Stimulated activated CD8-positive, alpha-beta memory T cell treated with anti-CD3 and anti-CD28 coated beads, Interleukin-4, amount 100 ng/mL, for 48 hours (primary cell): ENCODE results near the gene PRRT4.

Experiments used
- DNase-seq: peaks from one replicate; pipeline ENCODE4 v3.0.0-alpha.2; 2020

PRRT4 gene

DNA sequence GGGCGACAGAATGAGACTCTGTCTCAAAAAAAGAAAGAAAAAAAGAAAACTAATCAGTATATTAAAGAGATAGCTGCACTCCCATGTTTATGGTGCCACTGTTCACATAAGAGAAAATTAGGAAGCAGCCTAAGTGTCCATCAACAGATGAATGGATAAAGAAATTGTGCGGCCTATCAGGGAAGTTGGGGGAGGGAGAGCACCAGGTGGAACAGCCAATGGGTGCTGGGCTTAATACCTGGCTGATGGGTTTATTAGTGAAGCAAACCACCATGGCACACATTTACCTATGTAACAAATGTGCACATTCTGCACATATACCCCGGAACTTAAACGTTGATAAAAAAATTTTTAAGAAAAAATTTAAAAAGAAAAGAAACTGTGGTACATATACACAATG, 9.0 kb upstream of the PRRT4 start:
- no peak for DNase-seq

DNA sequence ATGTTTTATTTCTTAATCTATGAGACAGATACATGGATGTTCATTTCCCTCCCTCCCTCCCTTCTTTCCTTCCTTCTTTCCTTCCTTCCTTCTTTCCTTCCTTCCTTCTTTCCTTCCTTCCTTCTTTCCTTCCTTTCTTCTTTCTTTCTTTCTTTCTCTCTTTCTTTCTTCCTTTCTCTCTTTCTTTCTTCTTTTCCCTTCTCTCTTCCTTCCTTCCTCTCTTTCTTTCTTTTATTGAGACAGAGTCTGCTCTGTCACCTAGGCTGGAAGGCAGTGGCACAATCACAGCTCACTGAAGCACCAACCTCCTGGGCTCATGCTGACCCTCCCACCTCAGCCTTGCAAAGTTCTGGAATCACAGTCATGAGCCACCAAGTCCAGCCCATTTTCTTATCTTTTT, 5.5 kb upstream of the PRRT4 start:
- DNase-seq: no peak

DNA sequence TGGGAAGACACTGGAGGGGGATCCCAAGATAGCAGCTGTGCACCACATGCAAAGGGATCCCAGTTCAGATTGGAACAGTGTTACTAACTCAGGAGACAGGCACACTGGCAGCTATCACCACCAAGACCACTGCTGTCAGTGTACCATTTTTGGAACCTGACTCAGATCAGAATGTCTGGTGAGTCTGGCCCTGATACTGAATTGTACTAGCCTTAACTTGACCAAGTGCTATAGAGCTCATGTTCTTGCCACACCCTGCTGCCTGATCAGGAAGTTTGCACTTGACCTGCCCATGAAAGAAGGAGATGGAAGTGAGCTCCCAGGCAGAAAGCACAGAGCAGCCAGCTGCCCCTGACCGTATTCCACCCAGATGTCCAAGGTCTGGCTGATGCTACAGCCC, 4.8 kb upstream of the PRRT4 start:
- DNase-seq: no peak

DNA sequence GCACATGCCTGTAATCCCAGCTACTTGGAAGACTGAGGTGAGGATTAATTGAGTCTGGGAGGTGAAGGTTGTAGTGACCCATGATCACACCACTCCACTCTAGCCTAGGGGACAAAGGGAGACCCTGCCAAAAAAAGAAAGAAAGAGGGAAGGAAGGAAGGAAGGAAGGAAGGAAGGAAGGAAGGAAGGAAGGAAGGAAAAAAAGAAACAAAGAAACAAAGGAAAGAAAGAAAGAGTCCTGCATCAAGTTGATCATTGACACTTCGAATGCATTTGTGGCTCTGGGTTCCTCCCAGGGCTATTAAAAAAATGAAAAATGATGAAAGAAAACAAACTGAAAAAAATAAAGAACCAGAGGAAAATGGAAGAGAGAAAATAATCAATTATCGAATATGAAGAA, 3.9 kb upstream of the PRRT4 start:
- DNase-seq: no peak

DNA sequence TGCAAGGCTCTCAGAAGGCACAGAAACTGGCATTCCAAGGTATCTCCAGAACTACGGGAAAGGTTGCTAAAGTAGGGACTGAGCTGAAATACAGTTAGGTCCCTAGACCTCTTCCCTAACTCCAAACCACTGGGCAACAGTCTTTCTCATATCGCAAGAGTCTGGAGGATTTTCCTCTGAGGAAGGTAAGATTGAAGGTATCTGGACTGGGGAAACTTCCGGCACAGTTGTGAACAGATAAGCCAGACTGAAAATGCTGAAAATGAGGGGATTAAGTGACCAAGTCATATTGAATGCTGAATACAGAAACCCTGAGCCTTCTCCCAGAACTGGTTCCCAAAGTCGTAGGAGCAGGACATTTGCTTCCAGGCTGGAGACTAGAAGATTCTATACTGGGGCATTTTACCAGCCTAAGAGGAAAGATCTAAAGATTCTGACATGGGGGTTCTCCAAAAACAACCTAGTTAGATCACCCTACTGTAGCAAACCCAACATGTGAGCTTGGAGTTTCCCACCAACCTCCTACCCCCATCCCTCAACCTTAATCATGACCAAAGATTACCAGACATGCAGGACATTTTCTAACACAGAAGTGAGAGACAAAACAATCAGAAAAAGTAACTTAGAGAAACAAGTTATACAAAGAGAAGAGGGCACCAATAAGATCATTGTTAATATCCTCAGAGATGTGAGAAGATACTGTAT, 2.8 kb upstream of the PRRT4 start:
- DNase-seq: no peak

DNA sequence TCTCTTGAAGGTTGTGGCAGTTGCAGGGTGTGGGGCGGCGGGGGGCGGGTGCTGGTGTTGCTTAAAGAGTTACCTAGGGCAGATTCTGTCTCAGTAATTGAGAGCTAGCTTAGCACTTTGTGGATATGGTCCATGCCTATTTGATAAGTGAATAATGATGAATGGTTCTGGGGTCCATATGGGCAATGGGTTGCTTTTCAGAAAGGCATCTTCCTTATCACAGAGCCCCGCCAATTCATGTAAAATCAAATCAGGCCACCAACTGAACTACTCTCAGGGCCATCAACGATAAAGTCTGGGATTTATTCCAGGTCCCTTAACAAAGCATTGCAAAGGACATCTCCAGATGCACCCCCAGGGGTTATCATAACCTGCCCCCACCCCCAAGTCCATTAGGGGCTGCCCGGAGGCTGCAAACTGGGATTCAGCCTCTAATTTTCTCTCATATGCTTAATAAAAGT, 1.8 kb upstream of the PRRT4 start:
- DNase-seq: no peak

DNA sequence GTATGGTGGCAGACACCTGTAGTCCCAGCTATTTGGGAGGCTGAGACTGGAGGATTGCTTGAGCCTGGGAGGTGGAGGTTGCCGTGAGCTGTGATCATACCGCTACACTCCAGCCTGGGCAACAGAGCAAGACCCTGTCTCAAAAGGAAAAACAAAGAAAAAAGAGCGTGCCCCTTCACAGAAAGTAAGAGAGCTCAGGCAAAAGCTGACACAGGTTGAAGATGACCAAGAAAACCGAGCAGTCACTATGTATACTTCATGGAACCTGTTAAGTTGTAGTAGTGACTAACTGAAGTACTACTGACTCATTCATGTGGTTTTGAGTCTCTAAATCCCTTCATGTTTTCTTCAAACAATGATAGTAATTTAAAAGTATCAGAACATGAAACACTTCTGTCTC, 1.2 kb upstream of the PRRT4 start:
- DNase-seq: no peak

DNA sequence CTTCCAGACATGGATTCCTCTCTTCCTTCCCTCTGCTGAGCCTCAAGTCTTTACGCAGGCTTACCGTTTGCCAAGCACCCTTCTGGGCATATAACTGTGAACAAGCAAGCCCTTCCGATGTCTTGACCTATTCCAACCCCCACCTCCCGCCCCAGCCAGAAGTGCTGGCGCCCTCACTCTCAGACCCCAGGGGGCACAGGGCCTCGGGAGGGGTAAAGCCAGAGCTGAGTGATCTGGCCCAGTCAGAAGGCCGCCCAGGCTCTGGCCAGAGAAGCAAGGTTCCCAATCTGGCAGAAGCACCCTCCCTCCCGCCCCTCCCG, 1.2 kb downstream of the PRRT4 start:
- no peak for DNase-seq

DNA sequence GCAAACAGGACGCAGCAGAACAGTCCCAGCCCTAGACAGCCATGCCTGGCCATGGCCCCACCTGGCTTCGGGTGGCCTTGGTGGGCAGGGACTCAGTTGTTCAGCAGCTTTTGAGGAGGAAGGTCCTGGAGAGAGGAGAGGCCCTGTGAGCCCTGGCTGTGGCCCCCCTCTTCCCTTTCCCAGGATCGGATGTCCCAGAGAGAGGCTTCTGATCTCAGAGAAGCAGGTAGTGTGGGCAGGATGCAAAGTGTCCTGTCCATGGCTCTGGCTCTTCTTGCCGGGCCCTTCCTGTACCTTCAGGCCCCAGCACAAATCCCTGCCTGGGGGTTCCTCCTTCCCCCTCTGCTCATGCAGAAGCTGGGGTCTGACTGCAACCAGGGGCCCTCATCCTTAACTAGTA, 1.6 kb downstream of the PRRT4 start:
- DNase-seq: no peak

DNA sequence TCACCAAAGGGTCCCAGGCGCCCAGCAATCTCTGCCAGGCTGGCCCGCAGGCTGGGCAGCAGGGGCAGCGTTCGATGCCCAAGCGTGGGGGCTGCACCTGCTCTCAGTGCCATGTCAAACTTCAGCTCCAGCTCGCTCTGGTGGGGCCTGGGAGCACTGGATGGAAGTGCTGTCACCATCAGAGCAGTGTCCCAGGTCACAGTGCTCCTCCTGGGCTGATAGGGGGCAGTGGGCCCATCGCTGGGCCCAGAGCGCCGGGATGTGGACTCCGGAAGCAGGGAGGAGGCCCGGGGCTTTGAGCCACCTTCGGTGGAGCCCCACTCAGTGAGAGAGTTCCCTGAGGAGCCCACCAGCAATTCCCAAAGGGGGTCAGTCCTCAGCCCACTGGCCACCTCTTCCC, 2.2 kb downstream of the PRRT4 start:
- no peak for DNase-seq

DNA sequence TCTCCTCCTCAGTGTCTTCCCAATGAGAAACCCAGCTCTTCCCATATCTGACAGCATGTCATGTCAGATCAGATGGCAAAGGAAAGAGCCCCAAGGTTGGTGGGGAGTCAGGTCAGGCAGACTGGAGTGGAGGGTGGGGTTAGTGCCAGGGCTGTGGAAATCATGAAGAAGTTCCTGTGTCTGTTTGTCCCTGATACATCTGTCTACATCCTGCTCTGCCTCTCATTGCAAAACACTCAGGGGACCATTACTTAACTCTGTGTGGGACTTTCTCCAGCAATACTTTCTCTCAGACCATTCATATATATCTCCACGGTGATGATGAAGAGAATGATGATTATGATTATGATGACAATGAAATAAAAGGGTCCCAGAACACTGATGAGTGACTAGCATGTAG, 3.3 kb downstream of the PRRT4 start:
- no peak for DNase-seq

DNA sequence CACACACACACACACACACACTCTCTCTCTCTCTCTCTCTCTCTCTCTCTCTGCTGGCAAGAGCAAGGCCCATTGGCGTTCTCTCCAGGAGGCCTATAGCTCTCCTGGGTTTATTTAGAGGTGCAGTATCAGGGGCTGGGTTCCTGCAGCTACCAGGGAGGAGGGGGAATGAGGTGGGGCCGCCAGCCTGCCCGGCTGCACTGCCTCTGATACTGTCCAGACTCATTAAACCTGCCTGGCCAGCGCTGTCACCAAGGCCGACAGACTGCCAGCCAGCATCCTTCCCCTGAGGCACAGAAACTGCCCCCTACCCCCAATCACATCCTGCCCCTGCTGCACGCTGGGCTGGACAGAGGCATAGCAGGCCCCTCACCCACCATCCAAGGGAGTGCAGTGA, 4.3 kb downstream of the PRRT4 start:
- DNase-seq: no peak

DNA sequence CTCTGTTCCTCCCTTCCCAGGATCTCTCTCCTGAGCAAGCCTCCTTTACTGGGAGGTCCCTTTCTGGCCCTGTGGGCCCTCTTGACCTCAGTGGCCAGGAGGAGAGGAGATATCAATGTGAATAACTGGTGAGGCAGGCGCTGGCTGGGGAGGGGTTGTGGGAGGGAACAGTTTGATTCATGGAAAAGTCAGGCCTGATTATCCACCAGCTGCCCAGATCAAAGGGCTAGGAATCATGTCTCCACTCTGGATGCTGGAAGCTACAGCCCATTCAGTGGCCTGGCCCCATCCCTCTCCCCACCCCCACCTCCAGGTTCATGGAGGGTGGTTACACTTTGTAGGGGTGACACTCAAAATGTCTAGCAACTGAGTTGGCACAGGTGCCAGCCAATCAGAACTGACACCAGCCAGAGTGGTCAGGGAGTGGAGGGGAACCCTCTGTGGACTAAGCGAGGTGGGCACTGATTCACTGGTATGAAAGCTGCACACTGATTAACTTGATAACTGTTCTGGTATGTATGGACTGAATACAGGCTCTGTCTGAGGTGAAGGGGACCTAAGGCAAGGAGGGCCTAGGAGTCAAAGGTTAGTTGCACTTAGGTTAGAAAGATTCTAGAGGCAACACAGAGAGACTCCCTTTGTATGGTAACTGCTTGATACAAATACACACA, 4.8 kb downstream of the PRRT4 start:
- no peak for DNase-seq

DNA sequence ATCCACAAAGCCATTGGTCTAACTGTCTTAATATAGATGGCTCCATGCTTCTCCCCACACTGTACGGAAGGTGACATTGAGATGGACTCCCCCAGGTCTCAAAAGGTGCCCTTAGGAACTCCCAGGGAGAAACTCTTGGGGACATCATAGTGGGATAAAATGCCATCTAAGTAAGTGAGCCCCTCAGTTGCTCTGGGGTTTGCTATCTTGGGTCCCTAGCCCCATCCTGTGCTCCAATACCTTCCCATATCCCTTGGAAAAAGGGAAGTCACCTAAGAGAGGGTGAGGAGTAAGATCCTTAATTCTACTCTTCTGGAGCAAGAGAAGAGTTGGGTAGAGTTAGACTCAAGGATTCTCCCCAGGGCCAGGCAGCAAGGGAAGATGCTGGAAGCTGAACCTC, 7.9 kb downstream of the PRRT4 start:
- DNase-seq: no peak

DNA sequence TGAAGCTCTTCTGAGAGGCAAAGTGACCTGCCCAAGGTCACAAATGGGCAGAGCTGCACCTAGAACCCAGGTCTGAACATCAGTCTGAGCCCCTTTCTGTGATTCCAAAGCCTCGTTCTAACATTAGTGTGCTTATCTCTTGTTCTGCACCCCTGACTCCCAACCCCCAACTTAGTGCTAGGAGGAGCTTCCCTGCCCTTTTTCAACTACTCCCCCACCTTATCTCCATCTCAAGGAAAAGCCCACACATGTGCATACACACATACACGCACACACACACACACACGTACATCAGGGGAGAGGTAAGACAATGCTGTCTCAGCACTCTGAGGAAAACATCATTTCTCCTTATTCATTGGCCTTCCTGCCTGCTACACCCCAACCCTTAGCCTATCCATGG, 8.3 kb downstream of the PRRT4 start:
- DNase-seq: no peak

DNA sequence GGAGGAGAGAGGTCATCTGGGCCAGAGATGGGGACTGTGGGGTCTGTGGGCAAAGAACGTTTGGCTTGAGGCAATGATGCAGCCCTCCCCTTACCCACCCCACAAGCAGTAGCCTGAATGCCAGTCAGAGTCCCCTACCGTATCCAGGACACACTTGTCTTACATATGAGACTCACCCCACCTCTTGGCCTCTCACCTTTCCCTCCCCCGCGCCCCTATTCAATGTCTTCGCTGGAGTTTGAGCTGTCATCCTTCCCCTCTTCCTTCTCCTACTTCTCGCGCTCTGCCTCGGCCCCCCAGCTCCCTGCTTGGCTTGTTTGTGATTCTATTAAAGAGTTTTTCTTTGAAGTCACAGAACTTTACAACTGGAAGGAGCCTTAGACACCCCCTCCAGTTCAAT, 8.9 kb downstream of the PRRT4 start:
- no peak for DNase-seq

DNA sequence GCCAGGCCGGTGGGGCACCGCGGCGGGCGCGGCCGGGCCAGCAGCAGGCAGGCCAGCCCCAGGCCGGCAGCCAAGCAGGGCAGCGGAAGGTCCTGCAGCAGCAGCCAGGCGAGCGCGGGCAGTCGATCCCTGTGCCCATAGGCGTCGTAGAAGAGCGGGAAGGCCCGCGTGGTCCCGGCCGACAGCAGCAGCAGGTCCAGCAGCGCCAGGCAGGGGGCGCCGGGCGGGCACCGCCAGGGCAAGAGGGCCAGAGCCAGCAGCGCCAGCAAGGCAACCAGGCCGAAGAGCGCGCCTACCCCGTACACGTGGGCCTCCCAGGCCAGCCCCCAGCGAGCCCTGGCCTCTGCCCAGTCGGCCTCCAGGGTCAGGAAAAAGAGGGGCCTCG, 9.3 kb downstream of the PRRT4 start:
- DNase-seq: peak; percentile 53

DNA sequence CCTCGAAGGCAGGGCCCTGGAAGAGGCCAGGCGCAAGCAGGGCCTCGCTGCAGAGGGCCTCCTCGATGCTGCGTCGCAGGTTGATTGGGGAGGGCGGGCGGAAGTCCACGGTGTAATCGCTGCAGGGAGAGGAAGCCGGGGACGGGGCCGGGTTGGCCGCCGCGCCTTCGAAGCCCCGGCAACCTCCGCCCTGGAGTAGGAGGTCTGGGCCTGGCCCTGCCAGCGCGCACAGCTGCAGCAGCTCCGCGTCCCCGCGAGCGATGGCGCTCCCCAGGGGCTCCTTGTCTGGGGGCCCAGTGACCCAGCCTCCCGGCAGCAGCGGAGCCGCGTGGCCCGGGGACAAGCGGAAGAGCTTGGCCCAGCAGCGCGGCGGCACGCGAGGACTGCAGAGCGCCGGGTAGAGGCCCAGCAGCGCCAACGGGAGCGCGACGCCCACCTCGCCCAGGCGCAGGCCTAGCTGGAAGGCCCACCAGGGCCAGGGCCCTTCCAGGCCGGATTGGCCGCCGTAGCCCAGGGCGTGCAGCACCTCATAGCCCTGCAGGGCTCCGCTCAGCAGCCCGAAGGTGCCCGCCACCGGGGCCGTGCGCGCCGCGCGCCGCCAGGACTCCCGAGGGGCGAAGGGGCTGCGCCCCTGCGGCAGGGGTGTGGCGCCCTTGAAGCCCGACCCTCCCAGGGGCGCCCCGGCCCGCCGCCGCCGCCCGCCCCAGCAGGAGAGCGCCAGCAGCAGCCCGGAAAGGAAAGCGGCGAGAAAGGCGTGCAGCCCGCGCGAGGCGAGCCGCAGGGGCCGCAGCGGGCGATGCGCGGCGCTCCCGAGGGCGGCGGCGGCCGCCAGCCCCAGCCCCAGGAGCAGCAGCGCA, 10.0 kb downstream of the PRRT4 start:
- no peak for DNase-seq

DNA sequence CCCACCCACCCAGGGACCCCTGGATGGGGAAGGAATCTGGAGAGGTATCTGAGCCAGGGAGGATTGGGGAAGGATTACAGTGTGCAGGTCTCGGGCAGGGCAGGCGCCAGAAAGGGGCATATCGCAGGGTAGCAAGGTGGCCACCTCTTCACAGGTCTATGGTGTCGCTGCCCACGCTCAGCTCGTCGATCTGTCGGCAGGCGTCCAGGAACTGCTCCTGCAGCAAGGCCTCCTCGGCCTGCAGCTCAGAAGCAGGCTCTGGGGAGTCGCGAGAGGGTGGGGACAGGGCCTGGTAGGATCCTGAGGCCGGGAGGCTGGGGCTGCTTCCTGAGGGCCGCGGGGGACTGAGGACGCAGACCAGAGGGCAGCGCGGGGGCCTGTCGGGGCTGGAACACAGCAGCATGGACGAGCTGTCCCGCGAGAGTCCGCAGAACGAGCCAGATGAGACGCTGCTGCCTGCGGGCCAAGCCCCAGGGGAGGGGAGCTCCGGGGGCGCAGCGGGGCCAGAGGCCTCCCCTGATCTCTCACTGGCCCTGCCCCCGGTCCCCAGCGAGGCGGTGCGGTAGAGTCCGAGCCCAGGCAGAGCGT, 10.7 kb downstream of the PRRT4 start:
- DNase-seq: no peak

DNA sequence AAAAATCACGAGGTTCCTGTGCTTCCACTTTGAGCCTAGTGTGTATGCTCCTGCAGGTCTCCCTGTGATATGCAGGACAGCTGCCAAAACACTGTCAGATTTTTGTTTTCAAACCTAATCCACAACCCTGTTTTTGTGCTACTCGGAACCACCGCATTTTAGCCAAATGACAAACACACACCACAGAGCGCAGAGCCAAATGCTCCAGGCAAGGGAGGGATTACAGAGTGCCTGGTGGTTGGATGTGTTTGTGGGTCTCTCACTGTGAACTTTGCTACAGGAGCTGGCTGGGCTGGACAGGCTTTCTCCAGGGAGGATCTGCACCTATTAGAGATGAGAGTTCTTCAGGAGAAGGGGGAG, 12.0 kb downstream of the PRRT4 start:
- no peak for DNase-seq

DNA sequence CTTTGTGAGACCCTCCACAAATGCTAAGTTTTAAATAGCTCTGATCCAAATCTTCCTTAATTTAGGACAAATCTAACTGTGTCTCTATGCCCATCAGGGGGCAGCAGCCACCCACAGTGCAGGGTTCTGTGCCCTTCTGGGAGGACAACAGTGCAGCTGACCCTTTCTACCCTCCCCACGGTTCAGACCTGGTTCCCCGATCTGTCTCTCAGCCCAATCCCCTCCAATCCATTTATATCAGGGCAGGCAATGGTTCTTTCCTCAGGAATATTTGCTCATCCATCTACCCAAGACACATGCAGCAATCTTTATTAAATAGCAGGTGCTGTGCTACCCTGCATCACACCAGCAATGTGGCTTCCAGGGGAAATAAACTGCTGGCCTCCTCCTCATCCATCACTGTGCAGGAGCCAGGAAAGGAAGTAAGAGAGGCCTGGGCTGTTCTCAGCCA, 13.8 kb downstream of the PRRT4 start:
- peak; percentile 75 for DNase-seq

DNA sequence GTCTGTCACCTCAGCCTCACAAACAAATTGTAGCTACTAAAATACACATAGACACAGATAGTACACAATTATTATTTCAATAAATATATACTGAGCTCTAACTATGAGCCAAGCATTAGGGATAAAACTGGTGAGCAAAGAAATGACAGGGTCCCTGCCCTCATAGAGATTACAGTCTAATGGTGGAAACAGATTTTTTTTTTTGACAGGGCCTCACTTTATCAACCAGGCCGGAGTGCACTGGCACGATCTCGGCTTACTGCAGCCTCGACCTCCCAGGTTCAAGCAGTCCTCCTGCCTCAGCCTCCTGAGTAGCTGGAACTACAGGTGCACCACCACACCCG, 17.1 kb downstream of the PRRT4 start:
- no peak for DNase-seq

DNA sequence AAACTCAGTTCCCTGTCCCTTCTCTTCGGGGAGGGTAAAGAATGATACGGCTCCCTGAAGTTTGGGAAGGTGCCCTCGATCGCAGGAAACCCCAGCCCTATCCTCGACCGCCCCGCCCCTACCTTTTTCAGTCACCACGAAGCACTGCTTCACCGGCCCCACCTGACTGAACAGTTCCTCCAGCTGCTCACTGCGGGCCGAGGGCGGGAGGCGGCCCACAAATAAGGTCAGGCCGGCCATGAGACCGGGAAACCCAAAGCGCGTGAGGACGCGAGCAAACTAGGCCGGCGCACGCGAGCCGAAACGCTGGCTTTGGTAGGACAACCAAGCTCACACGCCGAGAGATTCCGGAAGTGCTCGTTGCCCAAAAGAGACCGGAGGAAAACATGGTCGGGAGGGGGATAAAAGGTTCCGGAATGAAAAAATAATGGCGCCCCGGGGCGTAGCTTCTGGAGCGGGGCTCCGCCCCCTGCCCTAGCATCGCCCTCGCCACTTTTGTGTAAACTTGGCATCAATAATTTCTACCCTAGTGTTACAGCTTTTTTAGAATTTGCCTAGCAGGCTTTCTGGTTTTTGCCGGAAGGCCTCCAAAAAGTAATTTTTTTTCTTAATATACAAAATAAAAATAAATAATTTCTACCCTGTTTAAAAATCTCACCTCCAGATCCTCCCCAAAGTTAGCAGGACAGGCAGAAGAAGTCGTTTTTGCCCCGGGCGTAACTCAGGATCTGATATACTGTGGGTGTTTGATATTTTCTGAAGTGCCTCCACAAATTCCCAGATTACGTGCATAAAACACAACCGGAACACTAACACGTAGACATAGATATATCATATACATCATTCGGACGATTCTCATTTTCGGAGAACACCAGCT, 17.7 kb downstream of the PRRT4 start, which contains the start of gene RBM28:
TSS of gene RBM28 (minus strand) at position 355 of the 877 bp plus-strand sequence. CDS start at position 240, 115 bp downstream.
- peak; percentile 87 for DNase-seq
